ENCODE data around the gene IGSF6. TPM values are rescaled to one million over a fixed set of nuclear protein-coding genes. Genes with fewer than 3 reads are reported as not detected.
"Not testable (repeated sequence)": the region's sequence is repeated elsewhere in the genome, so short reads cannot be mapped to it uniquely, and the experiment has no call there.

IGSF6 gene, protein sequence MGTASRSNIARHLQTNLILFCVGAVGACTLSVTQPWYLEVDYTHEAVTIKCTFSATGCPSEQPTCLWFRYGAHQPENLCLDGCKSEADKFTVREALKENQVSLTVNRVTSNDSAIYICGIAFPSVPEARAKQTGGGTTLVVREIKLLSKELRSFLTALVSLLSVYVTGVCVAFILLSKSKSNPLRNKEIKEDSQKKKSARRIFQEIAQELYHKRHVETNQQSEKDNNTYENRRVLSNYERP
- not detected in 2 replicates for total RNA-seq

DNA sequence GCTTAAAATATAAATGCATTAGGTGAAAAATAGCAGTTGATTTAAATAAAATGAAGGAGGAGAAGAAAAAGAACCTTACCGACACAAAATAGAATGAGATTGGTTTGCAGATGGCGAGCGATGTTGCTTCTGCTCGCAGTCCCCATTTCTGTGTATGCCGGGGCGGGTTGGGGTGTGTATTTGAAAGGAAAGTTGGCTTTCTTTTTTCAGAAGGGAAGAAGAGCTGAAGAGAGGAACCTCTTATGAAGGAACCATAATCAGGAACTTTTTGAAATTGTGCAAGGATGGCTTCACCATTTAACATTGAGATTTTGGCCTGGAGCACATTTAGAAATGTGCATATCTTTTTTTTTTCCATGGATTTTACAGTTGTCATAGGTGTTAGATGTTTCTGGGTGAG, at the start of gene IGSF6:
Gene IGSF6 (minus strand): TSS at position 156 of the 400 bp plus-strand sequence. CDS start 10 bp downstream, at position 146.
- no peak for DNase-seq (ENCODE audit: low read depth, low spot score)

- no peak for DNase-seq (ENCODE audit: low read depth, low spot score)
These were observed 48.9 kb upstream of the IGSF6 start for GRCh38 chr16:21701271-21701670.

- DNase-seq (ENCODE audit: low read depth, low spot score) = no peak
These were observed 46.0 kb upstream of the IGSF6 start for GRCh38 chr16:21698169-21699032.

- DNase-seq (ENCODE audit: low read depth, low spot score) = no peak
These were observed 44.6 kb upstream of the IGSF6 start for GRCh38 chr16:21697032-21697431.

DNA sequence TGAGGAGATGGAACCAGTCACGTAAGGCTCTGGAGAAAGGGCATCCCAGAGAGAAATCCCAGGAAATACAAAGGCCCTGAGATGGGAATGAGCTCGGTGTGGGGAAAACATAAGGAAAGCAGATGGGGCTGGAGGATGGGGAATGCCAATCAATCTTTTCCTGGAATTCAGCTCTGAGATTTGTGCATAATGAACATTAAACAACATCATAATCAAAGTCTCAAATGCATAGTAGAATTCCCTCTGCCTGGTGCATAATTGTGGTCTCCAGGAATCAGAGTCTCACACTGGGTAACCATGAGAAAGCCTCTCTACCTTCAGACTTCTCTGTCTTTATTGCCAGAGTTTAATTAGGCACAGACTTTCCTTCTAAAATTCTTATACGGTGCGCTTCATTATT, 42.2 kb upstream of the IGSF6 start:
- no peak for DNase-seq (ENCODE audit: low read depth, low spot score)

DNA sequence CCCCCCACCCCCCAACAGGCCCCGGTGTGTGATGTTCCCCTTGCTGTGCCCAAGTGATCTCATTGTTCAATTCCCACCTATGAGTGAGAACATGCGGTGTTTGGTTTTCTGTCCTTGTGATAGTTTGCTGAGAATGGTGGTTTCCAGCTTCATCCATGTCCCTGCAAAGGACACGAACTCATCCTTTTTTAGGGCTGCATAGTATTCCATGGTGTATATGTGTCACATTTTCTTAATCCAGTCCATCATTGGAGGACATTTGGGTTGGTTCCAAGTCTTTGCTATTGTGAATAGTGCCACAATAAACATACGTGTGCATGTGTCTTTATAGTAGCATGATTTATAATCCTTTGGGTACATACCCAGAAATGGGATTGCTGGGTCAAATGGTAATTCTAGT, 38.6 kb upstream of the IGSF6 start:
- DNase-seq (ENCODE audit: low read depth, low spot score) = not testable (repeated sequence)

- DNase-seq (ENCODE audit: low read depth, low spot score) = no peak
These were observed 36.7 kb upstream of the IGSF6 start for GRCh38 chr16:21689107-21689506.

DNA sequence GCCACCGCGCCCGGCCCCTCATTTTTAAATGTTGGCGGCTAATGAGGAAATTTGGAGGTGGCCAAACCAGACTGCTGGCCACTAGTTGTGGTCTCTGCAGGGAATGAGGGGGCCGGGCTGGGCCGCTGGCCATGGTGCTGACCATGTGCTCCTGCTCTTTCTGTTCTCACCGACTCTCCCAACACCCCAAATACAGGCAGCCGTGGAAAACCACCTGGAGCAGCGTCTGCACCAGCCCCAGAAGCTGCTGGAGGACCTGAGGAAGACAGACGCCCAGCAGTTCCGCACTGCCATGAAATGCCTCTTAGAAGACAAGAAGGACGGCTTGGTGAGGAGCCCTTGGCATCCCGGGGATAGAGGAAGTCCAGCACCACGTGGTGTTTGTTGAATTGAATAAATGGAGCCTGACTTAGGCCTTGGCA, 32.6 kb upstream of the IGSF6 start:
- DNase-seq (ENCODE audit: low read depth, low spot score) = no peak

- DNase-seq (ENCODE audit: low read depth, low spot score) = no peak
These were observed 31.8 kb upstream of the IGSF6 start for GRCh38 chr16:21684199-21684598.

DNA sequence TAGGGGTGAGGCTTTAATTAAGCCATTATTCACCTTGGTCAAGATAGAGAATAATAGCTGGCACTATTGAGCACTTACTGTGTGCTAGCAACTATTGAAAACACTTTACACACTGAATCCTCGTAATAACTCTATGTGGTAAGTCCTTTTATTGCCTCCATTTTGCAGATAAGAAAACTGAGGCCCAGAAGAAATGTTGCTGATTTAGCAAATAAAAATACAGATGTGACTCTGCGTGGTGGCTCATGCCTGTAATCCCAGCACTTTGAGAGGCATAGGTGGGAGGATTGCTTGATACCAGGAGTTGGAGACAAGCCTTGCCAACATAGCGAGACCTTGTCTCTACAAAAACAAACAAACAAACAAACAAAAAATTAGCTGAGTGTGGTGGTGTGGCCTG, 30.8 kb upstream of the IGSF6 start:
- no peak for DNase-seq (ENCODE audit: low read depth, low spot score)

GRCh38 chr16:21680714-21681113, 28.3 kb upstream of the IGSF6 start:
- not testable (repeated sequence) for DNase-seq (ENCODE audit: low read depth, low spot score)

DNA sequence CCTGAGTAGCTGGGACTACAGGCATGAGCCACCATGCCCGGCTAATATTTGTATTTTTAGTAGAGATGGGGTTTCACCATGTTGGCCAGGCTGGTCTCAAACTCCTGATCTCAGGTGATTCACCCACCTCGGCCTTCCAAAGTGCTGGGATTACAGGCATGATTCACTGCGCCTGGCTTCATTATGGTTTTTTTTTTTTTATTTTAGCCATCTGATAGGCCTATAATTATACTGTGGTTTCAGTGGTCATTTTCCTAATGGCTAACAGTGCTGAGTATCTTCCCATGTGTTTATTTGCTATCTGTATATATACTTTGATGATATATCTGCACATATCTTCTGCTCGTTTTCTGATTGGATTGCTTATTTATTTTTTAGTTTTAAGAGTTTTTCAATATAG, 22.0 kb upstream of the IGSF6 start:
- DNase-seq (ENCODE audit: low read depth, low spot score) = not testable (repeated sequence)

- DNase-seq (ENCODE audit: low read depth, low spot score) = no peak
These were observed 21.1 kb upstream of the IGSF6 start for GRCh38 chr16:21673469-21673868.

DNA sequence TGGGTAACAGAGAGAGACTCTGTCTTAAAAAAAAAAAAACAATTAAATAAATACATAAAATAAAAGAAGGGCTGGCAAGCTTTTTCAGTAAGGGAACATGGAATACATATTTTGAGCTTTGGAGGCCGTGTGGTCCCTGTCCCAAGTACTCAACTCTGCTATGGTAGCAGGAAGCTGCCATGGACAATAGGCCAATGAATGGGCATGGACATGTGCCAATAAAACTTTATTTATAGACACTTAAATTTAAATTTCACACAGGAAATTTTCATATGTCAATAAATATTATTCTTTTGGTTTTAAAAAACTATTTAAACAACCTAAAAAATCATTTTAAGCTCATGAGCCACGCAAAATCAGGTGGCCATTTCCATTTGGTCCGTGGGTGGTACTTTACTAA, 15.2 kb upstream of the IGSF6 start:
- no peak for DNase-seq (ENCODE audit: low read depth, low spot score)

GRCh38 chr16:21666772-21667171, 14.4 kb upstream of the IGSF6 start:
- no peak for DNase-seq (ENCODE audit: low read depth, low spot score)

- no peak for DNase-seq (ENCODE audit: low read depth, low spot score)
These were observed 12.5 kb upstream of the IGSF6 start for GRCh38 chr16:21664801-21665492.

DNA sequence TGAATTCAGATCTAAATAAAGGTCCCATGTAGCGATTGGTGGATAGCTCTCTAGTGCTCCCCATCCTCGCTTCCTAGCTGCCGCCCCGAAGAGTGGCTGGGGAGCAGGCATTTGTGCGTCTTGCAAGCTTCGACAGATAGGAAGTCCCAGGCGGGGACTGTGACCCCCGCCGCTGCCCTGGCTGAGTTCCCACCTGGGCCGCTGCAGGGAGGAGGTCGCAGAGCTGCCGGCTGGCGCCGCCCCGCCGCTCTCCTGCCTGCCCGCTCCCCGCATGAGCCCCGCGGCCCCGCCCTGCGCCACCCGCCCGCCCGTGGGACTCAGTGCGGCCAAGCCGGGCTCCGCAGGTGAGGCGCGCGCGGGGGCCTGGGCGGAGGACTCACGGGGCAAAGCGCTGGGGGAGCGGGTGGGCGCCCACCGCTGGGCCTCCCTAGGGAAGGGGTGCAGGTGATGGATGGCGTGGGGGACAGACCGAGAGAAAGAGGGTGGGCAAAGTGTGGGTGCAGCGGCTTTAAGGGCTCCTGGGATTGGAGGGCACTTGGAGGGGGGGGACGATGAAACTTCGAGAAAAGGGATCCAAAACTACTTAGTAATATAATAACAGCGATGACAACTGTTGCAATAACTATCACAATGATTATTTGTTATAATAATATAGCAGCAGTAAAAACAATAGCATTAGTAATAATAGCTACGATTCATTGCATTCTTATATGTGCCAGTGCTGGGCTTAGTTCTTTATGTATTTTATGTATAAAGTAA, 11.7 kb upstream of the IGSF6 start, which contains the start of gene OTOA:
Gene OTOA (plus strand): TSS at position 80 of the 759 bp plus-strand sequence. CDS start 14,547 bp downstream, outside the sequence.
- no peak for DNase-seq (ENCODE audit: low read depth, low spot score)

DNA sequence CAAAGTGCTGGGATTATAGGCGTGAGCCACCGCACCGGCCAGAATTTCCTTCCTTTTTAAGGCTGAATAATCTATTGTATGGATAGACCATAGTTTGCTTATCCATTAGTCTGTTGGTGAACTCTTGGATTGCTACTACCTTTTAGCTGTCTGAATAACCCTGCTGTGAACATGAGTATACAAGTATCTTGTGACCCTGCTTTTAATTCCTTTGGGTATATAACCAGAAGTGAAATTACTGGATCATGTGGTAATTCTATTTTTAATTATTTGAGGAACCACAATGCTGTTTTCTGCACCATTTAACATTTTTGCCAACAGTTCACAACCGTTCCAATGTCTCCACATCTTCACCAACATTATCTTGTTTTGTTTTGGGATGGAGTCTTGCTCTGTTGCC, 6.7 kb upstream of the IGSF6 start:
- DNase-seq (ENCODE audit: low read depth, low spot score) = no peak

DNA sequence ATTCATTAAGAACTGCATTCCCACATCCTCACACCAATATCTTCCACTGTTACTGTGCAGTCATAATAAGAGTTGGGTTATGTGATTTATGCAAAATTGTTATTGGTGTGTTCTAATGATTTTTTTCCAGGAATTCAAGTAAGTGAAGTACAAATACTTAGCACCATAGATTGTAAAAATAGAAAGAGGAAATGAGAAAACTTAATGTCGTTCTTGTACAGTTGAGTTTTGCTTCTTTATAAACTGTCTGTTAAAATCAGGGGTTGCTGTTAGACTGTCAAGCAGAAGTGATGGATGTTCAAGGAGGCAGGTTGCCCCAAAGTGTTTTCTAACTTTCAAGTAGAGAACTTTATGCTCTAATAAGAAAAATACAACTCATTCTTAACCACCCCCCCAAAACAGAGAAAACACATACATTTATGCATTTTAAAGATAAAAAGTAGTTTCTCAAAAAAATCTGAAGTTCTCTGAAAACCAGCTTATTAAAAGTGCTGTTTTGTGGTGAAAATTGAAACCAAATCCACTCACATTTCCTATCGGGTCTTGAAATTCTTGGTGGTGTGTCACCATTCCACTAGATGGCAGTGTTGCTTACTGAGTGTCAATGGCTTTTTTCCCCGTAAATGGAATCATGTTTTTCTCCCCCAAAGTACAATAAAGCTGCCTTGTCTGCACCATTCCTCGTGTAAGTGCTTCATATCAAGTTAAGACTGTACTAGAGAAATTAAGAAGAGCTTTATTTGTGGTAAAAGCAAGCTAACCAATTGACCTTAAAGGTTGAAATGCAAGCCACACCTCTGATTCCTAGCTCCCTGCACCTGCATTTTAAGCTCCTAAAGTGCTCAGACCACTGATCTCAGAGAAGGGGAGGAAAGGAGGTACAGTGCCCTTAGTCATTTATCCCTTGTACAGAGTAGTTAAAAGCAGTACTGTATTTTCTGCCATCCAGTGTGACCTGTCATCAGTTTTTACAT, 4.7 kb upstream of the IGSF6 start:
- DNase-seq (ENCODE audit: low read depth, low spot score) = no peak

GRCh38 chr16:21654881-21655280, 2.5 kb upstream of the IGSF6 start:
- DNase-seq (ENCODE audit: low read depth, low spot score) = no peak

All from pulmonary artery endothelial cell (primary cell).